WTC11 (cell line): ENCODE results near the gene S100A7. TPM values are rescaled to one million over a fixed set of nuclear protein-coding genes. Genes with fewer than 3 reads are reported as not detected.
"Not testable (repeated sequence)": the region's sequence is repeated elsewhere in the genome, so short reads cannot be mapped to it uniquely, and the experiment has no call there.

Experiments
- ATAC-seq: fragments of 200-7000 bp; cut with Tn5 transposase; 2 replicates; pipeline ENCODE4 v1.10.0; 2021; ENCODE audit warnings: mild to moderate bottlenecking, moderate library complexity
- CTCF ChIA-PET: fragments of 300-600 bp; sonication (Branson Sonifier 250); formaldehyde crosslinking; loops from one replicate; lab custom pipeline; 2021; ENCODE audit warnings: antibody characterized with exemption; lab: Charles Lee
- POLR2A ChIA-PET: fragments of 350-600 bp; sonication (Branson Sonifier 250); formaldehyde crosslinking; loops from one replicate; lab custom pipeline; 2021; ENCODE audit warnings: antibody characterized with exemption; lab: Charles Lee
- DNase-seq: peaks from one replicate; pipeline ENCODE4 v3.0.0; 2021; ENCODE audit warnings: low spot score
- H3K27ac Mint-ChIP-seq: 2 replicates; pipeline ENCODE4 v1.8.0; 2021; ENCODE audit warnings: mixed read lengths
- H3K27me3 Mint-ChIP-seq: 2 replicates; pipeline ENCODE4 v1.8.0; 2021; ENCODE audit warnings: low read depth, mild to moderate bottlenecking, moderate library complexity, mixed read lengths
- H3K36me3 Mint-ChIP-seq: 2 replicates; pipeline ENCODE4 v1.8.0; 2021; ENCODE audit warnings: mixed read lengths
- H3K4me1 Mint-ChIP-seq: 2 replicates; pipeline ENCODE4 v1.8.0; 2022; ENCODE audit warnings: mixed read lengths
- H3K4me3 Mint-ChIP-seq: 2 replicates; pipeline ENCODE4 v1.8.0; 2021; ENCODE audit warnings: mild to moderate bottlenecking, moderate library complexity, mixed read lengths
- H3K9me3 Mint-ChIP-seq: 2 replicates; pipeline ENCODE4 v1.8.0; 2021; ENCODE audit warnings: mixed read lengths
- ATF1 ChIP-seq: sonication (generic); formaldehyde crosslinking; IDR thresholded peaks from 2 replicates; pipeline ENCODE4 v1.8.1; 2023; ENCODE audit warnings: mild to moderate bottlenecking, moderate library complexity, missing genetic modification reagents
- CREM ChIP-seq: sonication (generic); formaldehyde crosslinking; IDR thresholded peaks from 2 replicates; pipeline ENCODE4 v1.8.1; 2022; ENCODE audit warnings: mild to moderate bottlenecking, missing genetic modification reagents, moderate library complexity
- E2F5 ChIP-seq: sonication (generic); formaldehyde crosslinking; IDR thresholded peaks from 2 replicates; pipeline ENCODE4 v1.8.1; 2022; ENCODE audit warnings: mild to moderate bottlenecking, moderate library complexity, missing genetic modification reagents
- EMX1 ChIP-seq: fragments of 250-450 bp; sonication (Bioruptor Pico); IDR thresholded peaks from 2 replicates; pipeline ENCODE4 v1.8.0; 2021; ENCODE audit warnings: mild to moderate bottlenecking
- RELA ChIP-seq: sonication (generic); formaldehyde crosslinking; IDR thresholded peaks from 2 replicates; pipeline ENCODE4 v1.8.1; 2022; ENCODE audit warnings: missing genetic modification reagents, mild to moderate bottlenecking, borderline replicate concordance
- TCF7 ChIP-seq: sonication (generic); formaldehyde crosslinking; IDR thresholded peaks from 2 replicates; pipeline ENCODE4 v1.8.0; 2022; ENCODE audit warnings: mild to moderate bottlenecking, low read depth, missing genetic modification reagents, moderate library complexity
- TEAD4 ChIP-seq: sonication (generic); formaldehyde crosslinking; IDR thresholded peaks from 2 replicates; pipeline ENCODE4 v1.8.0; 2022; ENCODE audit warnings: mild to moderate bottlenecking, missing genetic modification reagents
- ZNF138 ChIP-seq: sonication (generic); formaldehyde crosslinking; conservative IDR thresholded peaks from 2 replicates; pipeline ENCODE4 v1.8.1; 2022; ENCODE audit warnings: mild to moderate bottlenecking, moderate library complexity, missing genetic modification reagents
- ZNF232 ChIP-seq: sonication (generic); formaldehyde crosslinking; IDR thresholded peaks from 2 replicates; pipeline ENCODE4 v1.8.0; 2022; ENCODE audit warnings: mild to moderate bottlenecking, missing genetic modification reagents
- ZNF396 ChIP-seq: fragments of 250-450 bp; sonication (Bioruptor Pico); IDR thresholded peaks from 2 replicates; pipeline ENCODE4 v1.8.0; 2021; ENCODE audit warnings: mild to moderate bottlenecking, moderate library complexity, borderline replicate concordance
- ZNF423 ChIP-seq: fragments of 250-450 bp; sonication (Bioruptor Pico); IDR thresholded peaks from 2 replicates; pipeline ENCODE4 v2.1.2; 2022; ENCODE audit warnings: mild to moderate bottlenecking, moderate library complexity
- total RNA-seq: library from RNA; stranded (reverse); gene quantifications from 3 replicates; pipeline ENCODE4 v1.2.3, GENCODE V29; 2021
- TF ChIP-seq, protein P1 (sequence below): sonication (generic); formaldehyde crosslinking; IDR thresholded peaks from 2 replicates; pipeline ENCODE4 v1.8.0; 2023; ENCODE audit warnings: missing genetic modification reagents
- TF ChIP-seq, protein P2 (sequence below): fragments of 250-450 bp; sonication (Bioruptor Pico); IDR thresholded peaks from 2 replicates; pipeline ENCODE4 v1.9.0; 2021; ENCODE audit warnings: mild to moderate bottlenecking, borderline replicate concordance

S100A7 gene
- total RNA-seq, 1 experiment from 2014 or later: not detected

DNA sequence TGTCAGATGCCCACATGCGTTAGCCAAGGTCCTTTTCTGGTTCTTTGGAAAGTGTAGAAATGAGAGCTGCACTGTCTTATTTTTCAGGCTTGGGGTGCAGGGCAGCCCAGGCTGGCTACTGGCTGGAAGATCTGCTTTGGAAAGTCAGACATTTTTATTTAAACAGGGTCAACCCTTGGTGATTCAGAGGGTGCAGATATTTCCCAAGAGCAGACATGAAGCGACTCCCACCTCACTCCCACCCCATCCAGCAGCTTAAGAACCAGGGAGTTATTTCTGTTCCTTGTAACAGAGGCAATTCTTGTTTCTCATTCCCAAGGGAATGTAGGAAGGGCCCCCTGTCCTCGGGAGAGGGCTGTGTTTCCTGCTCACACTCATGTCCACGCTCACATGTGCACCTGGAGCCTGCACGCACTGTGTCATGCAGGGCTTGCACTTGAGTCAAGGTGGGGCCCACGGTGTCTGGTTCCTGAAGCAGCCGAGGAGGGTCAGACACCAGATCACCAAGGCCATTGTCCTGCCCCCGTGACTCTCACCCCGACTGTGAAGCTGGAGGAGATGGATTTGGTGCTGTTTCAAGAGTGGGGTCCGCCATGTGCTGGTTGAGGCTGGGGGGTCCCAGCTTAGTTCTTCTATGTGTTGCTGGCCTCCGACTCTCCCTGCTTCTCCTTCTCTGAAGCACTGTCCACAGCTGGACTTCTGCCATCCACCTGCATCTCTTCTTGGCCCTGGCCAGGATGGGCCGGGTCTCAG, 43.1 kb downstream of the S100A7 start (continued):
- TF ChIP-seq E2F5 (CRISPR knock-in tag) (no peak), CREM (CRISPR knock-in tag) (no peak)

GRCh38 chr1:153415850-153416570, 44.4 kb downstream of the S100A7 start, which contains the start of gene S100A7A:
TSS of gene S100A7A (plus strand) at chr1:153416520. CDS start at chr1:153418083, 1,563 bp downstream.
- DNase-seq: no peak
- ChIA-PET POLR2A (no interaction called here), CTCF (interaction anchor here (0.6 to 1.1 kb wide), 2 partner anchors 62 to 79 kb away, joined by 3 read pairs; no protein-coding TSS in a partner anchor)
- Mint-ChIP-seq H3K27me3 (peaks cover 7% of the 10 kb centered on the region), H3K9me3 (peaks cover 21% of the 10 kb centered on the region), H3K27ac (no peak within 1 kb of the TSS), H3K36me3 (no peaks in the 10 kb centered on the region), H3K4me1 (no peaks in the 10 kb centered on the region), H3K4me3 (no peak within 1 kb of the TSS)
- TF ChIP-seq, protein P1, sequence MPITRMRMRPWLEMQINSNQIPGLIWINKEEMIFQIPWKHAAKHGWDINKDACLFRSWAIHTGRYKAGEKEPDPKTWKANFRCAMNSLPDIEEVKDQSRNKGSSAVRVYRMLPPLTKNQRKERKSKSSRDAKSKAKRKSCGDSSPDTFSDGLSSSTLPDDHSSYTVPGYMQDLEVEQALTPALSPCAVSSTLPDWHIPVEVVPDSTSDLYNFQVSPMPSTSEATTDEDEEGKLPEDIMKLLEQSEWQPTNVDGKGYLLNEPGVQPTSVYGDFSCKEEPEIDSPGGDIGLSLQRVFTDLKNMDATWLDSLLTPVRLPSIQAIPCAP (CRISPR knock-in tag): no peak
- TF ChIP-seq ZNF138 (CRISPR knock-in tag): no peak
- TF ChIP-seq EMX1 (CRISPR knock-in tag): no peak
- TF ChIP-seq TEAD4 (CRISPR knock-in tag): no peak
- no peak for TF ChIP-seq ZNF423 (CRISPR knock-in tag)
- no peak for TF ChIP-seq ZNF232 (CRISPR knock-in tag)
- no peak for TF ChIP-seq TCF7 (CRISPR knock-in tag)
- no peak for TF ChIP-seq ATF1 (CRISPR knock-in tag)
- TF ChIP-seq ZNF396 (CRISPR knock-in tag): no peak
- no peak for TF ChIP-seq RELA (CRISPR knock-in tag)
- TF ChIP-seq, protein P2, sequence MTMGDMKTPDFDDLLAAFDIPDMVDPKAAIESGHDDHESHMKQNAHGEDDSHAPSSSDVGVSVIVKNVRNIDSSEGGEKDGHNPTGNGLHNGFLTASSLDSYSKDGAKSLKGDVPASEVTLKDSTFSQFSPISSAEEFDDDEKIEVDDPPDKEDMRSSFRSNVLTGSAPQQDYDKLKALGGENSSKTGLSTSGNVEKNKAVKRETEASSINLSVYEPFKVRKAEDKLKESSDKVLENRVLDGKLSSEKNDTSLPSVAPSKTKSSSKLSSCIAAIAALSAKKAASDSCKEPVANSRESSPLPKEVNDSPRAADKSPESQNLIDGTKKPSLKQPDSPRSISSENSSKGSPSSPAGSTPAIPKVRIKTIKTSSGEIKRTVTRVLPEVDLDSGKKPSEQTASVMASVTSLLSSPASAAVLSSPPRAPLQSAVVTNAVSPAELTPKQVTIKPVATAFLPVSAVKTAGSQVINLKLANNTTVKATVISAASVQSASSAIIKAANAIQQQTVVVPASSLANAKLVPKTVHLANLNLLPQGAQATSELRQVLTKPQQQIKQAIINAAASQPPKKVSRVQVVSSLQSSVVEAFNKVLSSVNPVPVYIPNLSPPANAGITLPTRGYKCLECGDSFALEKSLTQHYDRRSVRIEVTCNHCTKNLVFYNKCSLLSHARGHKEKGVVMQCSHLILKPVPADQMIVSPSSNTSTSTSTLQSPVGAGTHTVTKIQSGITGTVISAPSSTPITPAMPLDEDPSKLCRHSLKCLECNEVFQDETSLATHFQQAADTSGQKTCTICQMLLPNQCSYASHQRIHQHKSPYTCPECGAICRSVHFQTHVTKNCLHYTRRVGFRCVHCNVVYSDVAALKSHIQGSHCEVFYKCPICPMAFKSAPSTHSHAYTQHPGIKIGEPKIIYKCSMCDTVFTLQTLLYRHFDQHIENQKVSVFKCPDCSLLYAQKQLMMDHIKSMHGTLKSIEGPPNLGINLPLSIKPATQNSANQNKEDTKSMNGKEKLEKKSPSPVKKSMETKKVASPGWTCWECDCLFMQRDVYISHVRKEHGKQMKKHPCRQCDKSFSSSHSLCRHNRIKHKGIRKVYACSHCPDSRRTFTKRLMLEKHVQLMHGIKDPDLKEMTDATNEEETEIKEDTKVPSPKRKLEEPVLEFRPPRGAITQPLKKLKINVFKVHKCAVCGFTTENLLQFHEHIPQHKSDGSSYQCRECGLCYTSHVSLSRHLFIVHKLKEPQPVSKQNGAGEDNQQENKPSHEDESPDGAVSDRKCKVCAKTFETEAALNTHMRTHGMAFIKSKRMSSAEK (CRISPR knock-in tag): no peak
- no peak for ATAC-seq

GRCh38 chr1:153413961-153414360, 46.5 kb downstream of the S100A7 start:
- ATAC-seq, H3K4me3 Mint-ChIP-seq, H3K36me3 Mint-ChIP-seq, POLR2A ChIA-PET, DNase-seq, H3K4me1 Mint-ChIP-seq, CTCF ChIA-PET, H3K27ac Mint-ChIP-seq: not testable (repeated sequence)
- Mint-ChIP-seq H3K27me3 (peaks cover 14% of the 10 kb centered on the region), H3K9me3 (peaks cover 25% of the 10 kb centered on the region)

Other genes with a start within 250 kb of the S100A7 start
- not detected in 3 replicates for gene PRR9, start 243.1 kb downstream of the S100A7 start, total RNA-seq
- not detected in 3 replicates for gene LORICRIN, start 201.0 kb downstream of the S100A7 start, total RNA-seq
- not detected in 3 replicates for gene PGLYRP3, start 147.7 kb downstream of the S100A7 start, total RNA-seq
- gene PGLYRP4, start 111.8 kb downstream of the S100A7 start, total RNA-seq: not detected in 3 replicates
- gene S100A9, start 102.8 kb downstream of the S100A7 start, total RNA-seq: 0.33 to 0.37 TPM in 2 of 3 replicates, not detected in the other
- not detected in 3 replicates for gene S100A12, start 85.0 kb downstream of the S100A7 start, total RNA-seq
- 1.4 TPM in 1 of 3 replicates, not detected in the others for gene S100A8, start 69.6 kb downstream of the S100A7 start, total RNA-seq
- gene S100A7A, start 44.1 kb downstream of the S100A7 start, total RNA-seq: not detected in 3 replicates
- 19.2 to 32.0 TPM (median 30.8 TPM) in 3 replicates for gene S100A6, start 75.3 kb upstream of the S100A7 start, total RNA-seq
- not detected in 3 replicates for gene S100A5, start 80.3 kb upstream of the S100A7 start, total RNA-seq
- 22.7 to 32.0 TPM (median 31.7 TPM) in 3 replicates for gene S100A4, start 85.2 kb upstream of the S100A7 start, total RNA-seq
- 0.33 TPM in 1 of 3 replicates, not detected in the others for gene S100A3, start 88.6 kb upstream of the S100A7 start, total RNA-seq
- 0.74 to 1.6 TPM (median 0.80 TPM) in 3 replicates for gene S100A2, start 105.2 kb upstream of the S100A7 start, total RNA-seq
- 14.6 to 17.6 TPM (median 16.8 TPM) in 3 replicates for gene S100A16, start 152.5 kb upstream of the S100A7 start, total RNA-seq
- 1.4 to 2.1 TPM (median 1.5 TPM) in 3 replicates for gene S100A14, start 155.7 kb upstream of the S100A7 start, total RNA-seq
- 68.4 to 84.2 TPM (median 73.9 TPM) in 3 replicates for gene S100A13, start 166.9 kb upstream of the S100A7 start, total RNA-seq
- gene S100A1, start 167.8 kb upstream of the S100A7 start, total RNA-seq: 1.3 to 2.0 TPM (median 1.7 TPM) in 3 replicates
- gene CHTOP, start 173.4 kb upstream of the S100A7 start, total RNA-seq: 101 to 105 TPM (median 104 TPM) in 3 replicates
- gene SNAPIN, start 198.1 kb upstream of the S100A7 start, total RNA-seq: 23.4 to 29.9 TPM (median 26.7 TPM) in 3 replicates
- gene ILF2, start 210.3 kb upstream of the S100A7 start, total RNA-seq: 311 to 337 TPM (median 313 TPM) in 3 replicates
- gene NPR1, start 218.0 kb upstream of the S100A7 start, total RNA-seq: 13.2 to 16.5 TPM (median 15.9 TPM) in 3 replicates